ENCODE results near the gene MYEF2. TPM values are rescaled to one million over a fixed set of nuclear protein-coding genes. Genes with fewer than 3 reads are reported as not detected.

The MYEF2 gene
- polyA plus RNA-seq, 1 of the 3 experiments (the other 2 are of a cell fraction) = 11.6 TPM

- POLR2A ChIA-PET = no interaction called here
- TF ChIP-seq JUND (IDR thresholded peaks at IDR 0.05) (peak; percentile 57), TAF1 (IDR thresholded peaks at IDR 0.05; ENCODE audit: borderline replicate concordance, low read depth, low read length) (no peak), TCF12 (IDR thresholded peaks at IDR 0.05) (peak; percentile 83), RCOR1 (IDR thresholded peaks at IDR 0.05; ENCODE audit: low read length) (no peak), POLR2AphosphoS5 (IDR thresholded peaks at IDR 0.05; ENCODE audit: low read depth, low read length) (peak; percentile 28; the same call in 1 of the 2 replicates), EP300 (IDR thresholded peaks at IDR 0.05; ENCODE audit: borderline replicate concordance in 1 of 2, low read depth in 1 of 2, low read length in 1 of 2) (peak in 1 of 2 experiments; percentile 57; a peak in 1 of 4 replicates), PBX3 (IDR thresholded peaks at IDR 0.05) (peak; percentile 84), FOSL2 (IDR thresholded peaks at IDR 0.05; ENCODE audit: borderline replicate concordance, low read depth) (peak; percentile 72; the same call in 1 of the 2 replicates)
- no peak for DNase-seq
- peak overlapping the region; percentile 15; the same call in 1 of the 2 replicates for H3K4me2 ChIP-seq
- H3K79me2 ChIP-seq (ENCODE audit: insufficient read depth) = no peaks in the 10 kb centered on the region
- H3K27me3 ChIP-seq (ENCODE audit: insufficient read depth) = no peaks in the 10 kb centered on the region
- CTCF ChIA-PET = interaction anchor here (1.1 to 1.2 kb wide), 2 partner anchors 12 to 15 kb away, joined by 3 to 4 read pairs; no protein-coding TSS in a partner anchor
- H3K4me1 ChIP-seq (ENCODE audit: control insufficient read depth in 1 of 2, insufficient read depth in 2 of 2, low read depth in 1 of 2, low read length in 1 of 2) = peaks cover 0 to 7% of the 10 kb centered on the region in 2 experiments; a peak in 2 of 4 replicates
- H3K27ac ChIP-seq (ENCODE audit: low read depth in 2 of 2, low read length in 1 of 2) = no peak overlapping the region
- H3K9me2 ChIP-seq = no peaks in the 10 kb centered on the region
- no peaks in the 10 kb centered on the region for H3F3A ChIP-seq (replicated peaks; ENCODE audit: insufficient read depth)
- H3K4me3 ChIP-seq (ENCODE audit: low read depth in 2 of 2, low read length in 1 of 2) = no peak overlapping the region
- no peak overlapping the region for H3K9ac ChIP-seq
- H3K9me3 ChIP-seq = no peaks in the 10 kb centered on the region
- H3K36me3 ChIP-seq (replicated peaks in 1 of 2; ENCODE audit: control insufficient read depth in 1 of 2, insufficient read depth in 2 of 2, low read length in 1 of 2) = no peaks in the 10 kb centered on the region
- WGBS (ENCODE audit: low lambda C conversion rate) = 0% methylated on average over 2 of the region's 2 CpGs
- H2AFZ ChIP-seq (ENCODE audit: low read depth) = no peak overlapping the region
- H4K20me1 ChIP-seq (ENCODE audit: insufficient read depth) = no peaks in the 10 kb centered on the region
Measured at GRCh38 chr15:48096813-48097212, 81.3 kb downstream of the MYEF2 start.

GRCh38 chr15:48096355-48096786 lies 81.7 kb downstream of the MYEF2 start:
- H2AFZ ChIP-seq (ENCODE audit: low read depth) = no peak overlapping the region
- ChIA-PET POLR2A (no interaction called here), CTCF (interaction anchor here (1.1 to 1.2 kb wide), 2 partner anchors 11 to 16 kb away, joined by 3 to 4 read pairs; no protein-coding TSS in a partner anchor)
- no peak overlapping the region for H3K27ac ChIP-seq (ENCODE audit: low read depth in 2 of 2, low read length in 1 of 2)
- H3K79me2 ChIP-seq (ENCODE audit: insufficient read depth) = no peaks in the 10 kb centered on the region
- no peaks in the 10 kb centered on the region for H3K36me3 ChIP-seq (replicated peaks in 1 of 2; ENCODE audit: control insufficient read depth in 1 of 2, insufficient read depth in 2 of 2, low read length in 1 of 2)
- TF ChIP-seq IRF3 (IDR thresholded peaks at IDR 0.05; ENCODE audit: low read depth, low read length) = no peak
- no peak for TF ChIP-seq SIN3A (IDR thresholded peaks at IDR 0.05; ENCODE audit: borderline replicate concordance, low read depth, low read length)
- TF ChIP-seq EZH2phosphoT487 (IDR thresholded peaks at IDR 0.05; ENCODE audit: borderline replicate concordance, low read depth) = no peak
- no peak for TF ChIP-seq GABPA (IDR thresholded peaks at IDR 0.05; ENCODE audit: low read depth)
- H3K4me2 ChIP-seq = peak overlapping the region; percentile 15; the same call in 1 of the 2 replicates
- peaks cover 0 to 7% of the 10 kb centered on the region in 2 experiments; a peak in 2 of 4 replicates for H3K4me1 ChIP-seq (ENCODE audit: control insufficient read depth in 1 of 2, insufficient read depth in 2 of 2, low read depth in 1 of 2, low read length in 1 of 2)
- no peak overlapping the region for H3K4me3 ChIP-seq (ENCODE audit: low read depth in 2 of 2, low read length in 1 of 2)
- H4K20me1 ChIP-seq (ENCODE audit: insufficient read depth) = no peaks in the 10 kb centered on the region
- no peak overlapping the region for H3K9ac ChIP-seq
- no peaks in the 10 kb centered on the region for H3K9me2 ChIP-seq
- H3F3A ChIP-seq (replicated peaks; ENCODE audit: insufficient read depth) = no peaks in the 10 kb centered on the region
- H3K9me3 ChIP-seq = no peaks in the 10 kb centered on the region
- no peak for DNase-seq
- WGBS (ENCODE audit: low lambda C conversion rate) = 60% methylated on average over 4 of the region's 4 CpGs
- H3K27me3 ChIP-seq (ENCODE audit: insufficient read depth) = no peaks in the 10 kb centered on the region
